ENCODE results near the gene MINDY3. TPM values are rescaled to one million over a fixed set of nuclear protein-coding genes. Genes with fewer than 3 reads are reported as not detected.

Gene MINDY3
- total RNA-seq, 1 experiment from 2014 or later: 11.3 TPM

- H3K36me3 Mint-ChIP-seq: no peaks in the 10 kb centered on the region
Observed at GRCh38 chr10:15863323-15863722, 3.0 kb upstream of the MINDY3 start.

More at GRCh38 chr10:15863323-15863722, 3.0 kb upstream of the MINDY3 start:
- Mint-ChIP-seq H3K4me1 (peaks cover 8% of the 10 kb centered on the region), H3K9me3 (peaks cover 22% of the 10 kb centered on the region), H3K4me3 (no peak overlapping the region), H3K27ac (no peak overlapping the region), H3K27me3 (ENCODE audit: low read depth) (peaks cover 78% of the 10 kb centered on the region)
- no peak for ATAC-seq
- TF ChIP-seq CREB1 (CRISPR knock-in tag; IDR thresholded peaks at IDR 0.05) (no peak), NFATC4 (CRISPR knock-in tag; IDR thresholded peaks at IDR 0.05) (no peak), STAT6 (CRISPR knock-in tag; conservative IDR thresholded peaks at IDR 0.05; ENCODE audit: low read depth) (no peak), FOXK1 (CRISPR knock-in tag; IDR thresholded peaks at IDR 0.05) (no peak), ZNF281 (CRISPR knock-in tag; IDR thresholded peaks at IDR 0.05) (no peak), ZNF138 (CRISPR knock-in tag; conservative IDR thresholded peaks at IDR 0.05) (no peak), AR (CRISPR knock-in tag; IDR thresholded peaks at IDR 0.05) (no peak), NR3C1 (CRISPR knock-in tag; conservative IDR thresholded peaks at IDR 0.05; ENCODE audit: low read depth) (no peak), ZNF219 (CRISPR knock-in tag; IDR thresholded peaks at IDR 0.05; ENCODE audit: borderline replicate concordance) (no peak), EMX1 (CRISPR knock-in tag; IDR thresholded peaks at IDR 0.05) (no peak), RORB (CRISPR knock-in tag; IDR thresholded peaks at IDR 0.05) (no peak), GTF2I (CRISPR knock-in tag; conservative IDR thresholded peaks at IDR 0.05) (no peak), ZNF425 (CRISPR knock-in tag; conservative IDR thresholded peaks at IDR 0.05) (no peak), CTCF (IDR thresholded peaks at IDR 0.05) (no peak), FOXP4 (CRISPR knock-in tag; IDR thresholded peaks at IDR 0.05) (no peak), ZBTB21 (CRISPR knock-in tag; IDR thresholded peaks at IDR 0.05; ENCODE audit: borderline replicate concordance) (no peak), ZNF232 (CRISPR knock-in tag; IDR thresholded peaks at IDR 0.05) (no peak)
- POLR2A ChIA-PET: no interaction called here
- DNase-seq (ENCODE audit: low spot score): no peak
- CTCF ChIA-PET: no interaction called here

Data from WTC11 (cell line).